Subcutaneous adipose tissue (tissue), 4 donors: ENCODE results near the gene MBD3L5. TPM values are rescaled to one million over a fixed set of nuclear protein-coding genes. Genes with fewer than 3 reads are reported as not detected.

Source experiments
- CTCF ChIP-seq: fragments of 450-650 bp; IDR thresholded peaks from one replicate; pipeline ENCODE4 v1.5.1; 2016; ENCODE audit warnings: low read depth, mild to moderate bottlenecking, control low read depth, antibody characterized with exemption, moderate library complexity
- total RNA-seq, 4 donors: library from RNA; depleted of rRNA; stranded (reverse); fragments of >200 nt; gene quantifications; one replicate each; pipeline ENCODE4 v1.1.0, GENCODE V29; 2016

The MBD3L5 gene
- total RNA-seq, 4 donors from 2014 or later, result not detected

GRCh38 chr19:7063764-7064418 lies 33.5 kb downstream of the MBD3L5 start:
- no peak for TF ChIP-seq CTCF

GRCh38 chr19:7067716-7068115 lies 37.3 kb downstream of the MBD3L5 start:
- TF ChIP-seq CTCF, result no peak

GRCh38 chr19:7068599-7068998 lies 38.2 kb downstream of the MBD3L5 start:
- TF ChIP-seq CTCF, result no peak

GRCh38 chr19:7069042-7069903 lies 38.9 kb downstream of the MBD3L5 start, which contains the start of gene ZNF557:
Gene ZNF557, plus strand, starts transcription at chr19:7069703. Its CDS starts 5,372 bp downstream, at chr19:7075075.
- no peak for TF ChIP-seq CTCF

GRCh38 chr19:7069904-7070226 lies 39.5 kb downstream of the MBD3L5 start:
- no peak for TF ChIP-seq CTCF

- no peak for TF ChIP-seq CTCF
These were observed 42.2 kb downstream of the MBD3L5 start for GRCh38 chr19:7072541-7072940.

- TF ChIP-seq CTCF, result no peak
These were observed 44.4 kb downstream of the MBD3L5 start for GRCh38 chr19:7074705-7075282.
